Hepatocyte (in vitro differentiated cells): ENCODE results near the gene FECH.

ENCODE experiments used
- CTCF ChIP-seq: fragments of 200-600 bp; sonication (generic); IDR thresholded peaks from 2 replicates; pipeline ENCODE4 v1.5.1; 2016; ENCODE audit warnings: antibody characterized with exemption, mild to moderate bottlenecking; ENCODE audit not compliant: poor library complexity
- EZH2 ChIP-seq: fragments of 200-600 bp; sonication (generic); IDR thresholded peaks from 2 replicates; pipeline ENCODE4 v1.6.1; 2016; ENCODE audit warnings: antibody characterized with exemption, mild to moderate bottlenecking, borderline replicate concordance
- EZH2phosphoT487 ChIP-seq: fragments of 200-600 bp; sonication (generic); IDR thresholded peaks from one replicate; pipeline ENCODE4 v1.6.1; 2018; ENCODE audit warnings: antibody characterized with exemption, mild to moderate bottlenecking, low read depth, moderate library complexity; ENCODE audit not compliant: unreplicated experiment, severe bottlenecking

- peak; percentile 82 for TF ChIP-seq CTCF
- no peak for TF ChIP-seq EZH2
- no peak for TF ChIP-seq EZH2phosphoT487
Observed at GRCh38 chr18:57630002-57630753, 43.7 kb upstream of the FECH start.
